ENCODE measurements around the gene SCG2. TPM values are rescaled to one million over a fixed set of nuclear protein-coding genes. Genes with fewer than 3 reads are reported as not detected.

The SCG2 gene, protein sequence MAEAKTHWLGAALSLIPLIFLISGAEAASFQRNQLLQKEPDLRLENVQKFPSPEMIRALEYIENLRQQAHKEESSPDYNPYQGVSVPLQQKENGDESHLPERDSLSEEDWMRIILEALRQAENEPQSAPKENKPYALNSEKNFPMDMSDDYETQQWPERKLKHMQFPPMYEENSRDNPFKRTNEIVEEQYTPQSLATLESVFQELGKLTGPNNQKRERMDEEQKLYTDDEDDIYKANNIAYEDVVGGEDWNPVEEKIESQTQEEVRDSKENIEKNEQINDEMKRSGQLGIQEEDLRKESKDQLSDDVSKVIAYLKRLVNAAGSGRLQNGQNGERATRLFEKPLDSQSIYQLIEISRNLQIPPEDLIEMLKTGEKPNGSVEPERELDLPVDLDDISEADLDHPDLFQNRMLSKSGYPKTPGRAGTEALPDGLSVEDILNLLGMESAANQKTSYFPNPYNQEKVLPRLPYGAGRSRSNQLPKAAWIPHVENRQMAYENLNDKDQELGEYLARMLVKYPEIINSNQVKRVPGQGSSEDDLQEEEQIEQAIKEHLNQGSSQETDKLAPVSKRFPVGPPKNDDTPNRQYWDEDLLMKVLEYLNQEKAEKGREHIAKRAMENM
- 0.05 TPM for polyA plus RNA-seq (2012; ENCODE audit: low read depth, missing spikeins)

DNA sequence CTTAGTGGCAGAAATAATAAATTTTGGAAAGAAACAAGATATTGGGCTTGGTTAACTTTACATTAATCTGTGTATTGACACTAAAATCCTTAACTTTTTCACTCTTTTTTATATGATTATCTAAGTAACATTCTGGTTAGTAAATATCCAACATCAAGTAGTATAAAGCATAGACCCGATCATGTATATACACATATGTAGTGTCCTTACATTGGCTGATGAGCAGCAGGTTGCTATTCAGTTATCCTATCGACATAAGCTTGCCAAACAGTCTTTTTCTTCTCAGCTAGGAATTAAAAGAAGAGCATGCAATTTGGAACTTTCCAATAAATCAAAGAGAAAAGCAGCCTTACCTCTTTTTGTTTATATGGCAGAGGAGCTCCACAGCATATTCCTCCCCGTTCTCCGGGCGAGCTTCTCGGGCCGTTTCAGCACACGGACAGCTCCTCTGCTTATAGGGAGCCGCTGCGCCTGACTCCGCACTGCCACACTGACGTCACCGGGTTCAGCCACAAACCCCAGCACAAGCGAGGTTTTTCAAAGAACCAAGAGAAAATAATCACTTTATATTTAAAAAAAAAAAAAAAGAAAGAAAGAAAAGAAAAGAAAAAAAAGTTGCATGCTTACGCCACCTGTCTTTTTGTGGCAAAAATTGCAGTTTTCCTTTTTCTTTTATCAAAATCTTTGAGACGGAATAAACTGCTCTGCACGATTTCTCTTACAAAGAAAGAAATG is at the start of gene SCG2:
Gene SCG2 (minus strand): TSS at position 430 of the 735 bp plus-strand sequence. CDS start 3,079 bp downstream, outside the sequence.
- DNase-seq (ENCODE audit: insufficient read length, low spot score) (peak; percentile 13), FAIRE-seq (no peak)
- no peak for TF ChIP-seq POLR2AphosphoS5 (IDR thresholded peaks at IDR 0.05; ENCODE audit: low read depth, low read length)
- TF ChIP-seq TAF1 (IDR thresholded peaks at IDR 0.05; ENCODE audit: low read depth, low read length): no peak
- TF ChIP-seq PAX5 (IDR thresholded peaks at IDR 0.05; ENCODE audit: insufficient read depth, low read length, severe bottlenecking): no peak
- no peak for TF ChIP-seq SPI1 (IDR thresholded peaks at IDR 0.05; ENCODE audit: low read depth, low read length)
- TF ChIP-seq POLR2A (IDR thresholded peaks at IDR 0.05; ENCODE audit: low read depth, low read length): no peak
- no peak for TF ChIP-seq POU2F2 (IDR thresholded peaks at IDR 0.05; ENCODE audit: low read depth, low read length)

DNA sequence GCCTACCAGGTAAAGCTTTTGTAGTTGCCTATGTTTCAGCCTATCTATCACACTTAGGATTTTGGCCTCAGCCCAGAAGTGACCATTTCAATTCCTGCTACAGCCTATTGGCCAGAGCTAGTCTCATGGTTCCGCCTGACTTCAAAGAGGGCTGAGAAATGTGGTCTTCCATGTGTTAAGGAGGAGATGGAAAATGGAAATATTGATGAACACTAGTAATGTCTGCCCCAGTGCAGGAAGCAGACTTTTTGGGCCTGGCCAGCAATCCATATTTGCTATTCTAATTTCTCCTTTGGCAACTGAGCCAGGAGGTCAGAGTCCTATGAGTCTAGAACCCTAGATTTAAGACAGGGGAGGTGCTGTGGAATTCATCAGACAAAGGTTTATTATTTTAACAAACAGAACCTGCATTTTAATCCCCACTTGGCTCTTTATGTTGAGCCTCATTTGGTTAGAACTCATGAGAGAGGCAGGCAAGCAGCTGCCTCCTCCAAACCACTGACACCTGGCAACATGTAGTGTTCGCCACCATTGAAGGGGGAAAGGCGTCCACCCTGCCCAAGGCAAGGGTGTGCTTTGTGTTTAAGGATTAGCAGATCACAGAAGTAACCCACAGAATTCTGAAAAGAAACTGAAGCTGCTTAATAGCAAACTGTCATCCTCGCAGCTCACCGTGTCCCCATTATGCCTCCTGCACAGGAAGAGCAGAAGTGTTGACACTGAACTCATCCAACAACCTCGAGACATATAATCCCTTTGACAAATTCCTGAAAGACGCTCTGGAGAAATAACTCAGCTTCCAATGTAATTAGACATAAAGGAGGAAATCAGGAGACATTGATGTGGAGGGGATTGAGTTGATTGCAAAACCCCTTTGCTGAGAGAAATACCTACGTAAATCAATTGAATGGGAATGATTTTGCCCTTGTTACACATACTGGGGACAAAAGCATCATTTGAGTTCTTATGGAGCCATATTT is 47.7 kb upstream of the SCG2 start:
- DNase-seq (ENCODE audit: insufficient read length, low spot score) (no peak), FAIRE-seq (no peak)
- TF ChIP-seq TAF1 (IDR thresholded peaks at IDR 0.05; ENCODE audit: low read depth, low read length) (no peak), POLR2AphosphoS5 (IDR thresholded peaks at IDR 0.05; ENCODE audit: low read depth, low read length) (no peak), PAX5 (IDR thresholded peaks at IDR 0.05; ENCODE audit: insufficient read depth, low read length, severe bottlenecking) (no peak), POU2F2 (IDR thresholded peaks at IDR 0.05; ENCODE audit: low read depth, low read length) (no peak), POLR2A (IDR thresholded peaks at IDR 0.05; ENCODE audit: low read depth, low read length) (no peak), SPI1 (IDR thresholded peaks at IDR 0.05; ENCODE audit: low read depth, low read length) (no peak)

DNA sequence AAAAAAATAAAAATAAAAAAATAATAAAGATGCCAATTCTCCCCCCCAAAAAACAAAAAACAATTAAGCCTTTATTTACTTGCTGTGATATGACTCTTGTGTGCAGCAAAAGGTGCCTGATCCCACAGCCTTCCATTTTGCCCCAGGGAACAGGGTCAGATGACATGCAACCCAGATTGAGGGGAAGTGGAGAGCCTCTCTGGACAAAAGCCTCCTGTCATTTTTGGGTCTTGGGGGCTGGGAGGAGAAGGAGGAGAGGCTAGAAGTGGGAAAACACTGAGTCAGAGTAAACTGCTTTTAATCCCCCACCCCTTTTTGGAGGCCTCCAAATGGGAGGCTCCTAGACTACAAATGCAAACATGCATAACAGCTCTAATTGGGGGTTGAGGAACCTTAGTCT is 46.6 kb upstream of the SCG2 start:
- TF ChIP-seq PAX5 (IDR thresholded peaks at IDR 0.05; ENCODE audit: insufficient read depth, low read length, severe bottlenecking) (no peak), POLR2AphosphoS5 (IDR thresholded peaks at IDR 0.05; ENCODE audit: low read depth, low read length) (no peak), TAF1 (IDR thresholded peaks at IDR 0.05; ENCODE audit: low read depth, low read length) (no peak), SPI1 (IDR thresholded peaks at IDR 0.05; ENCODE audit: low read depth, low read length) (no peak), POLR2A (IDR thresholded peaks at IDR 0.05; ENCODE audit: low read depth, low read length) (no peak), POU2F2 (IDR thresholded peaks at IDR 0.05; ENCODE audit: low read depth, low read length) (no peak)
- no peak for DNase-seq (ENCODE audit: insufficient read length, low spot score)
- FAIRE-seq: no peak

DNA sequence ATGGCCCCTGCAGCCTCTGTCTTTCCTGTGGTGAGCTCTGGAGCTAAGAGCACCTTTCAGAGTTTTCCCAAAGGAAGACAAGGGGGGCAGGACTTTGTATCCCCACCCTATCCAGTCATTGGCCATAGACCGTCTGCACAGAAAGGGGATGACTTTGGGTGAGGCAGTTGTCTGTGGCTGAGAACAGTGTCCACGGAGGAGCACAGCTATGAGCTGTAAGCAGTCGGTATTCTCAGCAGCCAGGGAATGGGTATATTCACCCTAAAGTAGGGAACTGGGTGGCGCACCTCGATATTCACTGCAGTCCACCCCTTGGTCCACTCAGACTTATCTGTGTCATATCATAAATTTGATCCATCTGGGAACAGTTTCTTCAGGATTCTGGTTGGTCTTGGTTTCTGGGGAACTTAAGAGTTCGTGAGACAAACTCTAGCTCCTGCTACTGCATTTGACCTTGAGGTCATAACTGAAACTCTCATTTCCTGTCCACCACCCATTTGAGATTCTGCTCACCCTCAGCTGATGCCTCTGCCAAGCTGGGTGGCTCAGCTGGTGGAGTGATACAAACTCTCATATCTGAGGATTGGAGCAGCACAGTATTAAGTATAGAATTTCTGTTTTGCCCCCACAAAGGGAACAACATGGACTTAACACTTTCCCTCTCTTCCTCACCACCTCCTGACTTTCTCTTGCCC is 45.2 kb upstream of the SCG2 start:
- TF ChIP-seq PAX5 (IDR thresholded peaks at IDR 0.05; ENCODE audit: insufficient read depth, low read length, severe bottlenecking) (no peak), TAF1 (IDR thresholded peaks at IDR 0.05; ENCODE audit: low read depth, low read length) (no peak), SPI1 (IDR thresholded peaks at IDR 0.05; ENCODE audit: low read depth, low read length) (no peak), POLR2A (IDR thresholded peaks at IDR 0.05; ENCODE audit: low read depth, low read length) (no peak), POU2F2 (IDR thresholded peaks at IDR 0.05; ENCODE audit: low read depth, low read length) (no peak), POLR2AphosphoS5 (IDR thresholded peaks at IDR 0.05; ENCODE audit: low read depth, low read length) (no peak)
- FAIRE-seq (peak; percentile 50), DNase-seq (ENCODE audit: insufficient read length, low spot score) (no peak)

GRCh38 chr2:223644136-223644535 is 42.0 kb upstream of the SCG2 start:
- DNase-seq (ENCODE audit: insufficient read length, low spot score) (no peak), FAIRE-seq (no peak)
- TF ChIP-seq SPI1 (IDR thresholded peaks at IDR 0.05; ENCODE audit: low read depth, low read length) (no peak), POLR2A (IDR thresholded peaks at IDR 0.05; ENCODE audit: low read depth, low read length) (no peak), PAX5 (IDR thresholded peaks at IDR 0.05; ENCODE audit: insufficient read depth, low read length, severe bottlenecking) (no peak)

DNA sequence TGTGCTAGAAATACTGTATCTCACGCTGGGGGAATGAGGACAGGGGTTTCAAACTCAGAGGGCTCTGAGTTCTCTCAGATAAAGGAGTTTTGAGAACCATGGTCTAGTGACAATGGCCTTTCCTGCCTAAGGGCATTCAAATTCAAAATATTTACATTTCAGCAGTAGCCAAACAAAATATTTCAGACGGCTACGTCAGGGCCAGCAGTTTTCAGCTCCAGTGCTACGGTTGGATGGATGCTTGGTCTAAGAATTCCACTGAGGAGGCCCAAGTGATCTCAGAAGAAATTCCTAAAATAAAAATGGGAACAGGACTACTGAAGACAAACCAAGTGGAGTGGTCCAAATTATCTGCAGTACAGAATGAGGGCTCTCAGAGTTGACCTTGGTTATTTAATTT is 41.1 kb upstream of the SCG2 start:
- no peak for DNase-seq (ENCODE audit: insufficient read length, low spot score)
- TF ChIP-seq TAF1 (IDR thresholded peaks at IDR 0.05; ENCODE audit: low read depth, low read length): no peak
- TF ChIP-seq PAX5 (IDR thresholded peaks at IDR 0.05; ENCODE audit: insufficient read depth, low read length, severe bottlenecking): no peak
- no peak for TF ChIP-seq POLR2A (IDR thresholded peaks at IDR 0.05; ENCODE audit: low read depth, low read length)
- TF ChIP-seq SPI1 (IDR thresholded peaks at IDR 0.05; ENCODE audit: low read depth, low read length): no peak
- TF ChIP-seq POU2F2 (IDR thresholded peaks at IDR 0.05; ENCODE audit: low read depth, low read length): no peak
- TF ChIP-seq POLR2AphosphoS5 (IDR thresholded peaks at IDR 0.05; ENCODE audit: low read depth, low read length): no peak
- no peak for FAIRE-seq

DNA sequence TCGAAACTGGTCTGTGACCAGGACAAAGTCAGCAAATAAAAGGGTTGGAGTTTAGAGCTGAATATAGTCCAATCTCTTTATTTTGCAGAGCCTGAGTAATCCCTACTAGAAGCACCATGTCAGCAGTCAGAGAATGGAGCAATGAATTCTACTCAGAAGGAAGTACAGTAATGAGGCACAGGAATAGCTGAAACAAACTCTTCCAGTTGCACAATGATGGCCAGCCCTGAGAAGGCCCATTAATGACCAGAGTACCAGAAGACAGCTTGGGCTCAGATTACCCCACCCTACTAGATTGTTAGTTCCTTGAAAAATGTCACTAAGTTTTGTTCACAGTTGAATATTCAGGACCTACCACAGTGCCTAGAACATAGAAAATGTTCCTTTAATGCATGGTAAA is 40.3 kb upstream of the SCG2 start:
- DNase-seq (ENCODE audit: insufficient read length, low spot score): no peak
- no peak for TF ChIP-seq PAX5 (IDR thresholded peaks at IDR 0.05; ENCODE audit: insufficient read depth, low read length, severe bottlenecking)
- no peak for TF ChIP-seq POLR2A (IDR thresholded peaks at IDR 0.05; ENCODE audit: low read depth, low read length)
- TF ChIP-seq POU2F2 (IDR thresholded peaks at IDR 0.05; ENCODE audit: low read depth, low read length): no peak
- TF ChIP-seq SPI1 (IDR thresholded peaks at IDR 0.05; ENCODE audit: low read depth, low read length): no peak
- no peak for TF ChIP-seq POLR2AphosphoS5 (IDR thresholded peaks at IDR 0.05; ENCODE audit: low read depth, low read length)
- no peak for TF ChIP-seq TAF1 (IDR thresholded peaks at IDR 0.05; ENCODE audit: low read depth, low read length)
- no peak for FAIRE-seq

DNA sequence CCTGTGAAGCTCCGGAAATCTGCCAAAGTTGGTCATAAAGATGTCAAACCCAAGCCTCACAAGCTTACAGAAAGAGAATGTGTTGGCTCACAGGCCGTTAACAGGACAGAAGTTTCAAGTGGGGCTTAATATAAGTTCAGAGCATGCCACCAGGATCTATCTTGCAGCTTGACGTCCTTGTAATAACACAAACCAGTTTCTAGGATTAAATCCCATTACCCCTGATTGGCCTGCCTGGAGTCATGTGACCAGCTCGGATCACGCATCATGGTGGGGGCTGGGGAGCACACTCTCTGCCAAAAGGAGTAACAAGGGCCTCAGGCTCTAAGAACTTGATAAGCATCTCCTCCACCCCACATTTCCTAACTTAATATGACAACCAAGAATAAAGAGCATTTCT is 38.9 kb upstream of the SCG2 start:
- DNase-seq (ENCODE audit: insufficient read length, low spot score): no peak
- no peak for FAIRE-seq
- TF ChIP-seq POLR2A (IDR thresholded peaks at IDR 0.05; ENCODE audit: low read depth, low read length) (no peak), PAX5 (IDR thresholded peaks at IDR 0.05; ENCODE audit: insufficient read depth, low read length, severe bottlenecking) (no peak), POU2F2 (IDR thresholded peaks at IDR 0.05; ENCODE audit: low read depth, low read length) (no peak), POLR2AphosphoS5 (IDR thresholded peaks at IDR 0.05; ENCODE audit: low read depth, low read length) (no peak)
